KMS-11 (cell line): Measurements from ENCODE around the gene ATMIN.

Experiments used
- H2AFZ ChIP-seq: fragments of 200-600 bp; sonication (generic); 2 replicates; pipeline ENCODE4 v1.6.1; 2016; ENCODE audit warnings: antibody characterized with exemption, mixed run types, low read depth
- H3K27ac ChIP-seq: fragments of 200-600 bp; sonication (generic); 2 replicates; pipeline ENCODE4 v1.6.1; 2016; ENCODE audit warnings: mild to moderate bottlenecking, mixed run types
- H3K27me3 ChIP-seq: fragments of 200-600 bp; sonication (generic); 2 replicates; pipeline ENCODE4 v1.6.1; 2017; ENCODE audit warnings: mild to moderate bottlenecking, low read depth, mixed run types, moderate library complexity; ENCODE audit not compliant: insufficient read depth
- H3K36me3 ChIP-seq: fragments of 200-600 bp; sonication (generic); 2 replicates; pipeline ENCODE4 v1.6.1; 2017; ENCODE audit warnings: mild to moderate bottlenecking, mixed run types; ENCODE audit not compliant: insufficient read depth
- H3K4me1 ChIP-seq: fragments of 200-600 bp; sonication (generic); 2 replicates; pipeline ENCODE4 v1.6.1; 2016; ENCODE audit warnings: mild to moderate bottlenecking, low read depth, mixed run types; ENCODE audit not compliant: poor library complexity, severe bottlenecking
- H3K4me2 ChIP-seq: fragments of 200-600 bp; sonication (generic); 2 replicates; pipeline ENCODE4 v1.7.0; 2016; ENCODE audit warnings: mild to moderate bottlenecking, mixed run types
- H3K4me3 ChIP-seq: fragments of 200-600 bp; sonication (generic); IDR thresholded peaks from 2 replicates; pipeline ENCODE4 v1.6.1; 2017; ENCODE audit warnings: low read depth, low read length, mixed read lengths; ENCODE audit not compliant: insufficient read depth
- H3K79me2 ChIP-seq: fragments of 200-600 bp; sonication (generic); 2 replicates; pipeline ENCODE4 v1.6.1; 2016; ENCODE audit warnings: low read depth, mixed run types; ENCODE audit not compliant: insufficient read depth
- H3K9ac ChIP-seq: fragments of 200-600 bp; sonication (generic); 2 replicates; pipeline ENCODE4 v1.6.1; 2016; ENCODE audit warnings: mild to moderate bottlenecking, mixed run types
- H4K20me1 ChIP-seq: fragments of 200-600 bp; sonication (generic); 2 replicates; pipeline ENCODE4 v1.6.1; 2016; ENCODE audit warnings: mild to moderate bottlenecking, mixed run types; ENCODE audit not compliant: insufficient read depth
- CTCF ChIP-seq: fragments of 200-600 bp; sonication (generic); conservative IDR thresholded peaks from 2 replicates; pipeline ENCODE4 v1.6.1; 2017; ENCODE audit warnings: low read depth, mild to moderate bottlenecking, antibody characterized with exemption, low read length, moderate library complexity, mixed read lengths

Gene ATMIN

DNA sequence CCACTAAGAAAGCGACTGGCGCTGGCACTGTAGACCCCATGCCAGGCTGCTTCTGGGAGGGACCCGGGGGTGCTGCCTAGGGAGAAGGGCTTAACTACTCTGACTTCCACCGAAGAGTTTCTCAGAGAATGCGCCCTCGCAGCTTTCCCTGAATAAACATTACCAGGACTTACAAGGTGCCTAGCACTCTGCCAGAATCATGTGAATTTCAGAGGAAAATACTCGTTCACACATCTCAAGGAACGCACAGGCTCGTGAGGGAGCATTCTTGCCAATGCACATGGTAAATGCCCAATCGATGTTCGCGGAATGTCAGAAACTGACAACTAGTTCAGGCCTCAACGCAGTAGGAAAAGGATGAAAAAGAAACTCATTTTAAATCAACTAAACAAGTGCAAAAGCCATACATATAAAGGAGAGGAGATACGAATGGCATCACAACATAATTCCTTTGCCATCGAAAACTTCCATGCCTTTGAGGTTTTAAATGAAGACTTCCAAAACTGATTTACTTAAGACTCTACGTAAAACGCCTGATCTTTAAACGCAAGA lies 30.0 kb upstream of the ATMIN start:
- H3K4me2 ChIP-seq = peak overlapping the region; percentile 81
- H3K4me3 ChIP-seq = no peak overlapping the region
- no peaks in the 10 kb centered on the region; the same call in 1 of the 2 replicates for H3K36me3 ChIP-seq
- peaks cover 91% of the 10 kb centered on the region for H3K79me2 ChIP-seq
- H4K20me1 ChIP-seq = peaks cover 8% of the 10 kb centered on the region; the same call in 1 of the 2 replicates
- H3K9ac ChIP-seq = peak overlapping the region; percentile 91
- peaks cover 38% of the 10 kb centered on the region for H3K4me1 ChIP-seq
- peak overlapping the region; percentile 84; the same call in 1 of the 2 replicates for H2AFZ ChIP-seq
- peak overlapping the region; percentile 95; the same call in 1 of the 2 replicates for H3K27ac ChIP-seq
- TF ChIP-seq CTCF = no peak
- no peaks in the 10 kb centered on the region for H3K27me3 ChIP-seq

DNA sequence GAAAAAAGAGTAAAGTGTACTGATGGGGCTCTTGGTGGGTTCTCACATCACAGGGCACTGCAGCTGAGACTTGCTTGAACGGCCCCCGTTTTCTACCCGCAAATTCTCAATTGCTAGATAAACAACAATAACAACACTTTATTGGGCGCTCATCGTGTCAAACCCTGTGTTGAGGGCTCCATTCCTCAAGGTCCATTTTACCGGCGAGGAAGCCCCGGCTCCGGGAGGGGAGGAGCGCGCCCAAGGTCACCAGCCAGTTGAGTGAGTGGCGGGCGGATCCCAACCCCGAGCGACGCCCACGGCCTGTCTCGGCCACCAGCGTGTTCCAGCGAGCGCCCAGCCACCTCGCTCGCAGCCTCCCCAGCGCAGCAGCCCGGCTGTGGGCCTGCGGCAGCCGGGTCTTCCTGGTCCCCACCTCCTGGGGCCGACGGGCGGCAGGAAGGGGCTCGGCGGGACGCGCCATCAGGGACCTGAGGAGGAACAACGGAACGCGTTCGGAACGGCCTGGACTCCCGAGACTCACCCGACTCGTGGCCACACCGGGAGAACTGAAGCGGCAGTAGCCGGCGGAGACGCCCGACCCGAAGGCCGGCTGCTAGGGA lies 29.3 kb upstream of the ATMIN start:
- peak overlapping the region; percentile 95 for H3K27ac ChIP-seq
- H3K4me2 ChIP-seq = peak overlapping the region; percentile 81
- peaks cover 91% of the 10 kb centered on the region for H3K79me2 ChIP-seq
- H4K20me1 ChIP-seq = peaks cover 8% of the 10 kb centered on the region; the same call in 1 of the 2 replicates
- no peak for TF ChIP-seq CTCF
- H3K4me3 ChIP-seq = no peak overlapping the region
- peaks cover 32% of the 10 kb centered on the region for H3K4me1 ChIP-seq
- no peaks in the 10 kb centered on the region; the same call in 1 of the 2 replicates for H3K36me3 ChIP-seq
- H2AFZ ChIP-seq = peak overlapping the region; percentile 84
- H3K9ac ChIP-seq = peak overlapping the region; percentile 91
- no peaks in the 10 kb centered on the region for H3K27me3 ChIP-seq

- Histone ChIP-seq H3K4me1 (peaks cover 31% of the 10 kb centered on the region), H3K4me3 (no peak within 1 kb of the TSS), H3K79me2 (peaks cover 87% of the 10 kb centered on the region), H3K27ac (peak within 1 kb of the TSS; percentile 95), H3K27me3 (no peaks in the 10 kb centered on the region), H4K20me1 (peaks cover 8% of the 10 kb centered on the region; the same call in 1 of the 2 replicates), H2AFZ (peak within 1 kb of the TSS; percentile 84), H3K9ac (peak within 1 kb of the TSS; percentile 91), H3K36me3 (no peaks in the 10 kb centered on the region; the same call in 1 of the 2 replicates), H3K4me2 (peak within 1 kb of the TSS; percentile 81)
- no peak; the same call in 1 of the 2 replicates for TF ChIP-seq CTCF
These were observed 28.6 kb upstream of the ATMIN start, which contains the start of the genes CENPN and CMC2 for GRCh38 chr16:81006813-81007695. TSS of gene CENPN (plus strand) at chr16:81007214. CDS start at chr16:81011940, 4,726 bp downstream. TSS of gene CMC2 (minus strand) at chr16:81006885. CDS start at chr16:80997394, 9,491 bp downstream.

GRCh38 chr16:81008505-81008789 lies 27.2 kb upstream of the ATMIN start:
- Histone ChIP-seq H3K79me2 (peaks cover 73% of the 10 kb centered on the region), H3K36me3 (no peaks in the 10 kb centered on the region; the same call in 1 of the 2 replicates), H3K4me3 (no peak overlapping the region), H2AFZ (no peak overlapping the region), H4K20me1 (peaks cover 8% of the 10 kb centered on the region; the same call in 1 of the 2 replicates), H3K4me2 (peak overlapping the region; percentile 64), H3K27me3 (no peaks in the 10 kb centered on the region), H3K4me1 (peaks cover 24% of the 10 kb centered on the region), H3K9ac (peak overlapping the region; percentile 91; the same call in 1 of the 2 replicates), H3K27ac (no peak overlapping the region)
- no peak for TF ChIP-seq CTCF
